Esophagus squamous epithelium (tissue), 5 donors: ENCODE measurements around the gene ARL2. TPM values are rescaled to one million over a fixed set of nuclear protein-coding genes. Genes with fewer than 3 reads are reported as not detected.

Experiments
- DNase-seq: peaks from one replicate; lab custom pipeline; 2025; lab: John Stamatoyannopoulos, UW
- H3K27ac ChIP-seq, 4 donors: fragments of 200-600 bp; sonication (generic); one replicate each; pipeline ENCODE4 v1.5.1; 2016 to 2019; ENCODE audit warnings: mild to moderate bottlenecking in 1 of 4
- H3K27me3 ChIP-seq, 4 donors: fragments of 200-600 bp; sonication (generic); 1 replicate in 3 of 4; 2 replicates in 1 of 4; pipeline versions ENCODE4 v1.5.1 to v1.6.0; 2017 to 2021; ENCODE audit warnings: antibody characterized with exemption in 1 of 4
- H3K36me3 ChIP-seq, 3 donors: fragments of 200-600 bp; sonication (generic); one replicate each; pipeline ENCODE4 v1.5.1; 2016 to 2019
- H3K4me1 ChIP-seq, 3 donors: fragments of 200-600 bp; sonication (generic); one replicate each; pipeline ENCODE4 v1.5.1; 2017 to 2019
- H3K4me3 ChIP-seq, 4 donors: fragments of 200-600 bp; sonication (generic); 1 replicate in 3 of 4; 2 replicates in 1 of 4; pipeline ENCODE4 v1.5.1; 2016 to 2019; ENCODE audit warnings: mild to moderate bottlenecking in 2 of 4, moderate library complexity in 1 of 4
- H3K9me3 ChIP-seq, 3 donors: fragments of 200-600 bp; sonication (generic); one replicate each; pipeline ENCODE4 v1.5.1; 2016 to 2019
- POLR2A ChIP-seq, 4 donors: fragments of 450-650 bp; IDR thresholded peaks; one replicate each; pipeline ENCODE4 v1.6.1; 2017; ENCODE audit warnings: antibody characterized with exemption in 4 of 4, mild to moderate bottlenecking in 4 of 4, moderate library complexity in 3 of 4
- WGBS, 2 donors: methylation state at CpG; one replicate each; pipeline ENCODE4 v1.1.5; 2018; 5-methylcytosine and 5-hydroxymethylcytosine counted together
- intact Hi-C: fragments of 100-400 bp; cut with DNase I; formaldehyde crosslinking; loops from one replicate; pipeline ENCODE4 v1.15.0; 2022
- total RNA-seq, 4 donors: library from RNA; depleted of rRNA; stranded (reverse); fragments of >200 nt; gene quantifications; one replicate each; pipeline ENCODE4 v1.1.0, GENCODE V29; 2016
- TF ChIP-seq, protein P1 (sequence below), 6 experiments: fragments of 450-650 bp in 4 of 6; fragments of 200-600 bp in 2 of 6; sonication (generic) in 2 of 6; IDR thresholded peaks; one replicate each; pipeline ENCODE4 v1.5.1; 2016 to 2019; ENCODE audit warnings: antibody characterized with exemption in 6 of 6, mild to moderate bottlenecking in 4 of 6, moderate library complexity in 4 of 6
- donor health status: DM: yes; HTN: yes; CAD: no.

ARL2 gene
- total RNA-seq, 4 donors from 2014 or later: 42.5 to 82.1 (median 65.0) TPM

DNA sequence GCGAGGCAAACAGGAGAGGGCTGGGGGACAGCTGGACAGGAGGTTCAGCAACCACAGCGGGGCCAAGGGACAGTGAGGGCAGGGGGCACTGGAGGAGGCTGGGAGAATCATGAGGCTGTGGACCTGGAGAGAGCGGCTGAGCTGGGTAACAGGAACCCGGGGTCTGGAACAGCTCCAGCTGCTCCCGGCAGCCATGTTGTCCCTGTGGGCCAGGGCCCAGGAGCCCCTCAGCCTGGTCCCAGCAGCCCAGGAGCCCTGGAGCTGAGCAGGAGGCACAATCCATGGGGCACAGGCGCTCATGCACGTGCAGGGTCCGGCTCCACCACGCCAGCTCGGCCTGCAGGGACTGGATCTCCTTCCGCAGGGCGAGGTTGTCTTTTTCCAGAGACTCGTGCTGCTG, 24.5 kb upstream of the ARL2 start:
- Histone ChIP-seq H3K27me3 (no peaks in the 10 kb centered on the region), H3K4me1 (peaks cover 0 to 19% (median 5%) of the 10 kb centered on the region in 3 donors), H3K9me3 (no peaks in the 10 kb centered on the region), H3K36me3 (no peaks in the 10 kb centered on the region), H3K4me3 (peak overlapping the region in 1 of 4 donors; percentile 28), H3K27ac (peak overlapping the region in 1 of 4 donors; percentile 21)
- no peak for TF ChIP-seq POLR2A (IDR thresholded peaks at IDR 0.05)
- TF ChIP-seq, protein P1, sequence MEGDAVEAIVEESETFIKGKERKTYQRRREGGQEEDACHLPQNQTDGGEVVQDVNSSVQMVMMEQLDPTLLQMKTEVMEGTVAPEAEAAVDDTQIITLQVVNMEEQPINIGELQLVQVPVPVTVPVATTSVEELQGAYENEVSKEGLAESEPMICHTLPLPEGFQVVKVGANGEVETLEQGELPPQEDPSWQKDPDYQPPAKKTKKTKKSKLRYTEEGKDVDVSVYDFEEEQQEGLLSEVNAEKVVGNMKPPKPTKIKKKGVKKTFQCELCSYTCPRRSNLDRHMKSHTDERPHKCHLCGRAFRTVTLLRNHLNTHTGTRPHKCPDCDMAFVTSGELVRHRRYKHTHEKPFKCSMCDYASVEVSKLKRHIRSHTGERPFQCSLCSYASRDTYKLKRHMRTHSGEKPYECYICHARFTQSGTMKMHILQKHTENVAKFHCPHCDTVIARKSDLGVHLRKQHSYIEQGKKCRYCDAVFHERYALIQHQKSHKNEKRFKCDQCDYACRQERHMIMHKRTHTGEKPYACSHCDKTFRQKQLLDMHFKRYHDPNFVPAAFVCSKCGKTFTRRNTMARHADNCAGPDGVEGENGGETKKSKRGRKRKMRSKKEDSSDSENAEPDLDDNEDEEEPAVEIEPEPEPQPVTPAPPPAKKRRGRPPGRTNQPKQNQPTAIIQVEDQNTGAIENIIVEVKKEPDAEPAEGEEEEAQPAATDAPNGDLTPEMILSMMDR (IDR thresholded peaks at IDR 0.05): no peak
- intact Hi-C loops: no loop called here
- no peak for DNase-seq
- WGBS, 2 donors: 73% methylated on average over 5 of the region's 13 CpGs; no CpG with 5 or more reads in 1 of the 2 donors

DNA sequence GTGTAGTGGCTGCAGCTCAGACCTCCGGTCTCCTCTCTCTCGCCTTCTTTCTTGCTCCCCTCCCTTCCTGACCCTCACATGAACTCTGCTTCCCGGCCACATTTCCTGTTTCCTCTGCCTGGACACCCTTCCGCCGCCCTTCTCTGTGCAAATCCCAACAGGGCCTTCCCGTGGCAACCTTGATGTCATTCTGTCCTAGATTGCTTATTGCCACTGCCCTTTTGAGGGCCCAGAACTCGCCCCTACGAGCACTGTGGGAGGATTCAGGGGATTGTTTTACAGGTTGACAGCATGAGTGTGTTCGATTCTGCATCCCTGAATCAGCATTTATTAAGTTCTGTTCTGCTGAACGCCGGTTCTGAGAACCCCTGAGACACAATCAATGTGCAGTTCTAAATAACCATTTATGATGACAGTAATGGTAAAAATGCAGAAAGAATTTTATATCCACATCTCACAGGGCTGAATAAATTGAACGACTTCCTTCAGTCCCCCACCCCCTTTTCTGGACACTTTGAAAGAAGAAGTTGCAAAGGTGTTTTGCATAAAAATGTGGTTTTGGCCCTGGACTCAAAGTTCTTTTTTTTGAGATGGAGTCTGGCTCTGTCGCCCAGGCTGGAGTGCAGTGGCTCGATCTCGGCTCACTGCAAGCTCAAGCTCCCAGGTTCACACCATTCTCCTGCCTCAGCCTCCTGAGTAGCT, 23.6 kb upstream of the ARL2 start:
- no peak for TF ChIP-seq POLR2A (IDR thresholded peaks at IDR 0.05)
- TF ChIP-seq, protein P1 (IDR thresholded peaks at IDR 0.05): no peak
- intact Hi-C loops: no loop called here
- Histone ChIP-seq H3K4me1 (peaks cover 0 to 19% (median 5%) of the 10 kb centered on the region in 3 donors), H3K36me3 (no peaks in the 10 kb centered on the region), H3K27ac (peak overlapping the region in 2 of 4 donors; percentile 21 to 43), H3K27me3 (no peaks in the 10 kb centered on the region), H3K4me3 (peak overlapping the region in 1 of 4 donors; percentile 28), H3K9me3 (no peaks in the 10 kb centered on the region)
- no peak for DNase-seq
- WGBS, 2 donors: 49 to 53% methylated on average over 13 to 15 of the region's 15 CpGs

DNA sequence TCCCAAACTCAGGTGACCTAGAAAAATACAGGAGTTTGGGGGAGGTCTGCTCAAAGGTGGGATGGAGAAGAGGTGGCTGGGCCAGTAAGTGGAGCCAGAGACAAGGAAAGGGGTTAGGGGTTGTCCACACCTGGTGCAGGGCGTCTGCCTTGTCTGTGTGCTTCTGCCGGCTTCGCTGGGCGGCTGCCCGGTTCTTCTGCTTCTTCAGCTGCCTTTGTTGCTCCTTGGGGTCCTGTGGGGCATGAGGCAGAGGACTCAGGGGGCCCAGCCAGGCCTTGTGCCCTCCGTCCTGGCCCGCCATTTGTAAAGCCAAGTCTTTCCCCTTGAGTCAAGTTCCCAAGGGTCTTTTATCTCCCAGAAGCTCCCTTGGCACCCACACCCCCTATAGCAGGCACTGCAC, 19.6 kb upstream of the ARL2 start:
- Histone ChIP-seq H3K27me3 (no peaks in the 10 kb centered on the region), H3K9me3 (no peaks in the 10 kb centered on the region), H3K4me1 (peaks cover 0 to 37% (median 5%) of the 10 kb centered on the region in 3 donors), H3K4me3 (no peak overlapping the region), H3K36me3 (no peaks in the 10 kb centered on the region), H3K27ac (no peak overlapping the region)
- no peak for TF ChIP-seq POLR2A (IDR thresholded peaks at IDR 0.05)
- TF ChIP-seq, protein P1 (IDR thresholded peaks at IDR 0.05): no peak
- intact Hi-C loops: no loop called here
- WGBS, 2 donors: 79 to 89% methylated on average over 5 to 7 of the region's 7 CpGs
- DNase-seq: no peak

DNA sequence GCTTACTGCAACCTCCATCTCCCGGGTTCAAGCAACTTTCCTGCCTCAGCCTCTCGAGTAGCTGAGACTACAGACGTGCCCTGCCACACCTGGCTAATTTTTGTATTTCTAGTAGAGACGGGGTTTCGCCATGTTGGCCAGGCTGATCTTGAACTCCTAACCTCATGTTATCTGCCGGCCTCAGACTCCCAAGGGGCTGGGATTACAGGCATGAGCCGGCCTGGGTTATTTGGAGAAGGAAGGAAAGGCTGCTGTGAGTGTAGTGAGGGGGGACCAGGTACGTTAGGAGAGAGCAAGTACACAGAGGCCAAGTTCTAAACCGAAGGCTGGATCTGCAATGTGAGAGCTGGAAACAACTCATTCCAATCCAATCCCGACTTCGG, 17.6 kb upstream of the ARL2 start:
- DNase-seq: no peak
- Histone ChIP-seq H3K27me3 (no peaks in the 10 kb centered on the region), H3K4me1 (peaks cover 0 to 21% (median 0%) of the 10 kb centered on the region in 3 donors), H3K27ac (peak overlapping the region in 3 of 4 donors; percentile 61 to 68 (median 63)), H3K9me3 (no peaks in the 10 kb centered on the region), H3K4me3 (peak overlapping the region in 3 of 4 donors; percentile 37 to 62 (median 40)), H3K36me3 (no peaks in the 10 kb centered on the region)
- WGBS, 2 donors: 32 to 52% methylated on average over 10 to 11 of the region's 11 CpGs
- intact Hi-C loops: no loop called here
- TF ChIP-seq, protein P1 (IDR thresholded peaks at IDR 0.05): no peak
- no peak for TF ChIP-seq POLR2A (IDR thresholded peaks at IDR 0.05)

DNA sequence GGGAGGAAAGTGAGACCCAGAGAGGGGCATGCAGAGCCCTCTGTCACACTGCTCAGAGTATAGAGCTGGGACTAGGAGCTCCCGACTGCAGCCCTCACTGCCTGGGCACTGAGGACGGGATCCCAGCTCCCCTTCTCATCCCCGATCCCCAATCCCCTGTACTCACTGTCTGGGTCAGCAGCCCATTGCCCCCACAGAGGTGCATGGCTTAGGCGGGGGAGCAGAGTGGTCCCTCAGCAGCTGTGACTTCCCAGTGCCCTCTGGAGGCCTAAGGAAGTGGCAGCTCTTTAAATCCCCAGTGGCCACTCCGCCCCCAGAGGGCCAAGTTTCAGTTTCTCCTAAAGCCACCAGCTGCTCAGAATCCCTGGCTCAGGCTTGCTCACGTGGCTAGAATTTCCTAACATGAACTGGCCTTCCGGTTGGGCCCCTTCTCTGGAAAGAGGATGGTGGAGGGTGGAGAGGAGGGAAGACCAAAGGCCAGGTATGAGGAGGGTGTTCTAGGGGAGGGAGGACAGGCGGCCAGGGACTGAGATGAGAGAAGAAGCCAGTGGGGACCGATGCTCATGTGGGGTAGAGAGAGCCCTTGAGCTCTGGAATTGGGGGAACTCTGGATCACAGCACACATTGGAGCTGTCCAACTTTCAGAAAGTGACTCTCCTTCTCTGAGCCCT, 17.1 kb upstream of the ARL2 start, which contains the start of gene BATF2:
Gene BATF2 (minus strand): TSS at position 262 of the 671 bp plus-strand sequence. CDS start 57 bp downstream, at position 205.
- Histone ChIP-seq H3K27me3 (no peaks in the 10 kb centered on the region), H3K36me3 (no peaks in the 10 kb centered on the region), H3K4me1 (peaks cover 0 to 21% (median 0%) of the 10 kb centered on the region in 3 donors), H3K9me3 (no peaks in the 10 kb centered on the region), H3K4me3 (peak within 1 kb of the TSS in 3 of 4 donors; percentile 37 to 62 (median 40)), H3K27ac (peak within 1 kb of the TSS in 3 of 4 donors; percentile 61 to 68 (median 63))
- intact Hi-C loops: no loop called here
- DNase-seq: no peak
- WGBS, 2 donors: 31 to 40% methylated on average over 2 to 6 of the region's 9 CpGs
- TF ChIP-seq, protein P1 (IDR thresholded peaks at IDR 0.05): peak in 4 of 6 experiments; percentile 28 to 45 (median 42)
- TF ChIP-seq POLR2A (IDR thresholded peaks at IDR 0.05): peak in 1 of 4 donors; percentile 34
